ENCODE data around the gene SHOX.
"Not testable (repeated sequence)": the region's sequence is repeated elsewhere in the genome, so short reads cannot be mapped to it uniquely, and the experiment has no call there.

Gene SHOX

DNA sequence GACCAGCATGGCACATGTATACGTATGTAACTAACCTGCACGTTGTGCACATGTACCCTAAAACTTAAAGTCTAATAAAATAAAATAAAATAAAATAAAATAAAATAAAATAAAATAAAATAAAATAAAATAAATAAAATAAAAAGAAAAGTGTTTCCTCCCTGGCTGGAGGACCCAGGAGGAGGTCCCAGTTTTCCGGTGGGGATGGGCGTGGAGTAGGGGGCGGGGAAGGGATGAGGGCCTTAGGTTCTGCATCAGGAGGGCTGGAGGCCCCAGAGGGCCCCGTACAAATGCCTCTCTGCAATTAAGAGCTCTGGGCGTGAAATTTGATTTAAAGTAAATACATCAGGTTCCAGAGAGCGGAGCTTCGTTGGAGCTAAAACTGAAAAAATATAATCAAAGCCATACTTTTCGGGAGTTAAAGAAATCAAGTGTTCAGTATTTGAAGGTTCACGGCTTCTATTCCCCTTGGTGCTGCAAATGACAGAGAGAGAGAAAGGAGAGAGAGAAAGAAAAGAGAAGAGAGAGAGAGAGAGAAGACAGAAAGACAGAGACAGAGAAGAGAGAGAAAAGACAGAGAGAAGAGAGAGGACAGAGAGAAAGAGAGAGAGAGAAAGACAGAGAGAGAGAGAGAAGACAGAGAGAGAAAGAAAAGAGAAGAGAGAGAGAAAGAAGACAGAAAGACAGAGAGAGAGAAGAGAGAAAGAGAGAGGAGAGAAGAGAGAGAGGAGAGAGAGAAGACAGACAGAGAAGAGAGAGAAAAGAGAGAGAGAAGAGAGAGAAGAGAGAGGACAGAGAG is 8.7 kb upstream of the SHOX start:
- no peak overlapping the region for H3K27ac ChIP-seq
- H3K4me1 ChIP-seq (ENCODE audit: low read depth, poor library complexity, severe bottlenecking) = no peaks in the 10 kb centered on the region
- H3K79me2 ChIP-seq (ENCODE audit: insufficient read depth, low read depth) = no peaks in the 10 kb centered on the region
- H2AFZ ChIP-seq (ENCODE audit: low read depth) = no peak overlapping the region
- no peak overlapping the region for H3K9ac ChIP-seq
- H3K4me2 ChIP-seq = no peak overlapping the region
- H4K20me1 ChIP-seq (ENCODE audit: insufficient read depth) = no peaks in the 10 kb centered on the region
- no peak overlapping the region for H3K4me3 ChIP-seq (IDR thresholded peaks at IDR 0.05; ENCODE audit: insufficient read depth, low read depth, low read length)
- TF ChIP-seq CTCF (conservative IDR thresholded peaks at IDR 0.05; ENCODE audit: low read depth, low read length) = no peak
- H3K27me3 ChIP-seq (ENCODE audit: insufficient read depth, low read depth) = no peaks in the 10 kb centered on the region
- H3K36me3 ChIP-seq (ENCODE audit: insufficient read depth) = no peaks in the 10 kb centered on the region

- not testable (repeated sequence) for H3K4me2 ChIP-seq; H2AFZ ChIP-seq (ENCODE audit: low read depth); H4K20me1 ChIP-seq (ENCODE audit: insufficient read depth); H3K27ac ChIP-seq; H3K79me2 ChIP-seq (ENCODE audit: insufficient read depth, low read depth); H3K4me3 ChIP-seq (IDR thresholded peaks at IDR 0.05; ENCODE audit: insufficient read depth, low read depth, low read length); H3K27me3 ChIP-seq (ENCODE audit: insufficient read depth, low read depth); H3K4me1 ChIP-seq (ENCODE audit: low read depth, poor library complexity, severe bottlenecking); H3K36me3 ChIP-seq (ENCODE audit: insufficient read depth); H3K9ac ChIP-seq
Observed at GRCh38 chrX:622802-623201, 7.8 kb upstream of the SHOX start.

DNA sequence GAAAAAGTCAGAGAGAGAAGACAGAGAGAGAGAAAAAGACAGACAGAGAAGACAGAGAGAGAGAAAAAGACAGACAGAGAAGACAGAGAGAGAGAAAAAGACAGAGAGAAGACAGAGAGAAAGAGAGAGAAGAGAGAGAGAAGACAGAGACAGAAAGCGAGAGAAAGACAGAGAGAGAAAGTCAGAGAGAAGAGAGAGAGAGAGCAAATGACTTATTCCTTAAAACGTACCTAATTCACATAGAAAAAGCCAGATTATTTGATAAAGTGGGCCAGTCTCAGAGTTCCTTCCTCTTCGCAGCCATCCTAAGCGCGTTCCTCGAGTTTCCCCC is 7.4 kb upstream of the SHOX start:
- Histone ChIP-seq H4K20me1 (ENCODE audit: insufficient read depth) (no peaks in the 10 kb centered on the region), H3K79me2 (ENCODE audit: insufficient read depth, low read depth) (no peaks in the 10 kb centered on the region), H3K4me2 (no peak overlapping the region), H3K9ac (no peak overlapping the region), H3K4me1 (ENCODE audit: low read depth, poor library complexity, severe bottlenecking) (no peaks in the 10 kb centered on the region), H3K4me3 (IDR thresholded peaks at IDR 0.05; ENCODE audit: insufficient read depth, low read depth, low read length) (no peak overlapping the region), H3K36me3 (ENCODE audit: insufficient read depth) (no peaks in the 10 kb centered on the region), H3K27ac (no peak overlapping the region), H2AFZ (ENCODE audit: low read depth) (no peak overlapping the region), H3K27me3 (ENCODE audit: insufficient read depth, low read depth) (no peaks in the 10 kb centered on the region)
- TF ChIP-seq CTCF (conservative IDR thresholded peaks at IDR 0.05; ENCODE audit: low read depth, low read length) = no peak

- Histone ChIP-seq H3K4me1 (ENCODE audit: low read depth, poor library complexity, severe bottlenecking) (no peaks in the 10 kb centered on the region), H3K9ac (no peak overlapping the region), H2AFZ (ENCODE audit: low read depth) (no peak overlapping the region), H3K4me2 (no peak overlapping the region), H3K27me3 (ENCODE audit: insufficient read depth, low read depth) (no peaks in the 10 kb centered on the region), H4K20me1 (ENCODE audit: insufficient read depth) (no peaks in the 10 kb centered on the region), H3K79me2 (ENCODE audit: insufficient read depth, low read depth) (no peaks in the 10 kb centered on the region), H3K36me3 (ENCODE audit: insufficient read depth) (no peaks in the 10 kb centered on the region), H3K27ac (no peak overlapping the region), H3K4me3 (IDR thresholded peaks at IDR 0.05; ENCODE audit: insufficient read depth, low read depth, low read length) (no peak overlapping the region)
- no peak for TF ChIP-seq CTCF (conservative IDR thresholded peaks at IDR 0.05; ENCODE audit: low read depth, low read length)
Observed at GRCh38 chrX:623599-624315, 6.8 kb upstream of the SHOX start.

- H4K20me1 ChIP-seq (ENCODE audit: insufficient read depth) = no peaks in the 10 kb centered on the region
- no peak overlapping the region for H3K9ac ChIP-seq
- H3K79me2 ChIP-seq (ENCODE audit: insufficient read depth, low read depth) = no peaks in the 10 kb centered on the region
- H2AFZ ChIP-seq (ENCODE audit: low read depth) = no peak overlapping the region
- H3K27ac ChIP-seq = no peak overlapping the region
- no peaks in the 10 kb centered on the region for H3K4me1 ChIP-seq (ENCODE audit: low read depth, poor library complexity, severe bottlenecking)
- H3K27me3 ChIP-seq (ENCODE audit: insufficient read depth, low read depth) = no peaks in the 10 kb centered on the region
- H3K4me2 ChIP-seq = no peak overlapping the region
- H3K36me3 ChIP-seq (ENCODE audit: insufficient read depth) = no peaks in the 10 kb centered on the region
- no peak overlapping the region for H3K4me3 ChIP-seq (IDR thresholded peaks at IDR 0.05; ENCODE audit: insufficient read depth, low read depth, low read length)
- TF ChIP-seq CTCF (conservative IDR thresholded peaks at IDR 0.05; ENCODE audit: low read depth, low read length) = no peak
Observed at GRCh38 chrX:625137-625691, 5.4 kb upstream of the SHOX start.

GRCh38 chrX:626047-626446 is 4.5 kb upstream of the SHOX start:
- not testable (repeated sequence) for H3K9ac ChIP-seq; H2AFZ ChIP-seq (ENCODE audit: low read depth); H4K20me1 ChIP-seq (ENCODE audit: insufficient read depth); H3K4me1 ChIP-seq (ENCODE audit: low read depth, poor library complexity, severe bottlenecking); H3K27me3 ChIP-seq (ENCODE audit: insufficient read depth, low read depth); H3K4me2 ChIP-seq; H3K36me3 ChIP-seq (ENCODE audit: insufficient read depth); H3K27ac ChIP-seq; H3K79me2 ChIP-seq (ENCODE audit: insufficient read depth, low read depth); H3K4me3 ChIP-seq (IDR thresholded peaks at IDR 0.05; ENCODE audit: insufficient read depth, low read depth, low read length)

Data from KMS-11 (cell line).